Posterior cingulate gyrus (tissue), 11 donors: ENCODE measurements around the gene ZNF496.
"Not testable (repeated sequence)": the region's sequence is repeated elsewhere in the genome, so short reads cannot be mapped to it uniquely, and the experiment has no call there.

ENCODE experiments used
- DNase-seq, 10 donors: peaks; one replicate each; pipeline versions ENCODE4 v3.0.0 to v3.0.0-alpha.2; 2020 to 2021; ENCODE audit warnings: mixed read lengths in 3 of 10
- intact Hi-C: fragments of 100-400 bp; cut with DNase I; formaldehyde crosslinking; loops from one replicate; pipeline ENCODE4 v1.15.1; 2023

The ZNF496 gene

DNA sequence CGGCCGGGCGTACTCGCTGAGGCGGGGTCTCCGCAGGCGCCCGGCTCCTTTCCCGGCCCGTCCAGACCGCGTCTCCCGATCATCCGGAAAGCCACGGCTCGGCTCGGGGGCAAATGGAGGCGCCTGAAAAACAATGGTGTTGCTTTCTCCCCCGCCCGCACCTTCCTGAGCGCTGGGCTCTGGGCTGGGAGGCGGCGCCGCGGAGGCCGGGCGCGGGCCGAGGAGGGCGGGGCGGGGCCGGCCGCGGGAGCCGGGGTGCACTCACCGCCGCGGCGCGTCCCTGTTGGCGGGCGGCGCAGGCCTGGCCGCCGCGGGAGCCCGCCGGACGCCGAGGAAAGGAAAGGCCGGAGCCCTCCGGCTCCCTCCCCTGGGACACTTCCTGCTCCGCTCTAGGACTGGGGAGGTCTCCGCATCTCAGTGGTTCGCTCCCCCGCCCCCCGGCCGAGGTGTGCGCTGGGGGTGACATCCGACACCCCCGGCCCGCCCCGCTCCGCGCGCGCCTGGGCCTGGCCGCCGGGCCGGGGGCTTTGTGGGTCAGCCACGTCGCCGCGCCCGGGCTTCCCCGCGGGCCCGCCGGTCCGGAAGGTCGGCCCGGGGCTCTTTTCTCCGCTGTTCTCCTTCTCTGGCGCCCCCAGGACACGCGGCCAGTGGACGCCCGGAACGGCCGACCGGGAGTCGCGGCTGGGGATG is at the start of gene ZNF496:
Gene ZNF496, minus strand, starts transcription at position 343 of the 690 bp plus-strand sequence. CDS start 2,289 bp downstream, outside the sequence.
- peak; percentile 56 to 96 (median 68) for DNase-seq
- intact Hi-C loops = loop anchor here (2.0 to 10.0 kb wide), 2 partner anchors 121 to 227 kb away; partner anchors contain the start of gene ZNF669

DNA sequence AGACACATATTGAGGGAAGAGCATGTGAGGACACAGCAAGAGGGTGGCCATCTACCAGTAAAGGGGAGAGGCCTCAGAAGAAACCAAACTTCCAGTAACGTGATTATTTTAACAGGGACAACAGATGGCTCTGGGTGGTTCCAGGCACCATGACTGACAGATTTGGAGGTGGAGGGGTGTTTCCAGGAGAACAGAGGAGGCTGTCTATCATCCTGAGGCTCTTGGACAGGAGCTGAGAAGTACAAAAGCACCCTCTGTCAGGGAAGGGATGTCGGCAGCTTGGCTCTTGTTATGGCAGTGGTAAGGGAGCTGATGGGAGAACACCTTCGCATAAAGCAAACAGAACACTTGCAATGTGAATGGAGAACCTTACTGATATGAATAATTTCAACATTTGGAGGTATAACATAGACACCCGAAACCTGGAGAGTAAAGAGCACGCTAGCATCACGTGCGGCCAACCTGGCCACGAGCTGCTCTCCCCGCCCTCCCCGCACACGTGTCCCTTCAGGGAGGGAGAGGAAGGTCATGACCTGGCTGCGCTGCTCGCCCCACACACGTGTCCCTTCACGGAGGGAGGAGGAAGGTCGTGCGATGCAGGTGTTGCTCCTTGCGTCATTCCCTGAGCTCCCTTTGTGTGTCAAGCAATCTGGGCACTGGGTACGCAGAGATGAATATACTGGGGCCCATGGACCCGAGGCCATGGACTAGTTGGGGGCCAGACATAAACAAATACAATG is 46.8 kb upstream of the ZNF496 start:
- intact Hi-C loops = loop anchor here (10.0 kb wide), 1 partner anchor 196 kb away; no protein-coding TSS in a partner anchor
- DNase-seq = no peak

DNA sequence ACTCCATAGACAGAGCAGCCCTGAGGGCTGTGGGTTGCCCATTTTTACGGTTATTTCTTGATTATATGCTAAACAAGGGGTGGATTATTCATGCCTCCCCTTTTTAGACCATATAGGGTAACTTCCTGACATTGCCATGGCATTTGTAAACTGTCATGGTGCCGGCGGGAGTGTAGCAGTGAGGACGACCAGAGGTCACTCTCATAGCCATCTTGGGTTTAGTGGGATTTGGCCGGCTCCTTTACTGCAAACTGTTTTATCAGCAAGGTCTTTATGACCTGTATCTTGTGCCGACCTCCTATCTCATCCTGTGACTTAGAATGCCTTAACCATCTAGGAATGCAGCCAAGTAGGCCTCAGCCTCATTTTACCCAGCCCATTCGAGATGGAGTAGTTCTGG is 46.0 kb upstream of the ZNF496 start:
- DNase-seq = peak in 1 of 10 donors; percentile 16
- intact Hi-C loops = loop anchor here (10.0 kb wide), 1 partner anchor 197 kb away; no protein-coding TSS in a partner anchor

DNA sequence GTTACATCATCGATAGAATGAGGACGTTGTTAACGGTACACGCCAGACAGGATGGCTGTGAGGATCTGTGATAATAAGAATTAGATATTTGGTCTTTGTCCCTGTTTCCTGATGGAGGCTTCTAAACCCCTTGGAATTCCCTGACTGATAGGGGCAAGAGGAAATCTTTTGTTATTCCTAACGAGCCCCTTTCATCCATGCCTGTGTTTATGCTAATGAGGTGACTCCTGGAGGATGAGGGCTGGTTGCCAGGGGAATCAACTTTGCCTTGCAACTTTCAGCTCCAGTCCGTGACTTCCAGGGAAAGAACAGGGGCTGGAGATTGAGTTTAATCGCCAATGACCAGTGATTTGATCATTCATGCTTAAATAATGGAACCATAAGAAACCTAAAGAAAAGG is 45.0 kb upstream of the ZNF496 start:
- intact Hi-C loops = loop anchor here (10.0 kb wide), 1 partner anchor 198 kb away; no protein-coding TSS in a partner anchor
- peak in 1 of 10 donors; percentile 8 for DNase-seq

DNA sequence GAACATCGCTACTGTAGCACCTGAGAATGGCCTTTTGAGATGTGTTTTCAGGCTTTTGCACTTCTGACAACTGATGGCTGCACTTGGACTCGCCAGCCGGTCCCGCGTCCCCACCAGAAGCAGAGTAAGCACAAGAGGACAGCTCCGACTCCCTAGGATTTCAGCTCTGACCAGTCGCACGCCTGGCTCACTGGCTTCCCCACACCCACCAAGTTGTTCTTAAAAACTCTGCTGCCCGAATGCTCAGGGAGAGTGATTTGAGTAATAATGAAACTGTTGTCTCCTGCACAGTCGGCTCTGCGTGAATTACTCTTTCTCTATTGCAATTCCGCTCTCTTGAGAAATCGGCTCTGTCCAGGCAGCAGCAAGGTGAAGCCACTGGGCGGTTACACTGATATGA is 44.1 kb upstream of the ZNF496 start:
- DNase-seq = peak in 1 of 10 donors; percentile 27
- intact Hi-C loops = loop anchor here (10.0 kb wide), 1 partner anchor 199 kb away; no protein-coding TSS in a partner anchor

DNA sequence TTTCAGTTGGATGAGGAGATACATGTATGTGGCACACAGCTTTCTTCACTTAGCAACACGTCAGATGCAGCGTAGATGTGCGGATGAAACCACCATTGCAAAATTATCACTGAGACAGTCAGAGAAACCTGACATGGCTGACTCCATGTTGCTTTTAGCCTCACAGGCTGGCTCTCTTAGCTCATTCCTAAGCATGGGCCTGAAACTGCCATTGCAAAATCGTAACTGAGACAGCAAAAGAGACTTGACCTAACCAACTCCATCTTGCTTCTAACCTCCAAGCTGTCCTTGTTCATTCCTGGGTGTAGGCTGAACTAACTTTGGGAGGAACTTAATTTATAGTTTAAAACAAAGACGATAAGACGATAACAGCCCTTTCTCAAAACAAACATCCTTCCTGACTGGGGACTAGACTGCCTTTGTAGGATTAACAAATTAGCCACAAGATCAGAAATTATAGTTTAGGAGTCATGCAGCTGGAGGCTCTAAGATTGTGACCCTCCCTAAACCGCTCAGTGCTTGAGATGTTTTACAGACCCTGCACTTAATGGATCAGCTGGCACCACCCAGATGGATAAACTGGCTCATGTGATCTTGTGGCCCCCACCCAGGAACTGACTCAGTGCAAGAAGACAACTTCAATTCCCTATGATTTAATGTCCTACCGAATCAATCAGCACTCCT is 43.1 kb upstream of the ZNF496 start:
- peak in 1 of 10 donors; percentile 1 for DNase-seq
- intact Hi-C loops = loop anchor here (10.0 kb wide), 1 partner anchor 200 kb away; no protein-coding TSS in a partner anchor

DNA sequence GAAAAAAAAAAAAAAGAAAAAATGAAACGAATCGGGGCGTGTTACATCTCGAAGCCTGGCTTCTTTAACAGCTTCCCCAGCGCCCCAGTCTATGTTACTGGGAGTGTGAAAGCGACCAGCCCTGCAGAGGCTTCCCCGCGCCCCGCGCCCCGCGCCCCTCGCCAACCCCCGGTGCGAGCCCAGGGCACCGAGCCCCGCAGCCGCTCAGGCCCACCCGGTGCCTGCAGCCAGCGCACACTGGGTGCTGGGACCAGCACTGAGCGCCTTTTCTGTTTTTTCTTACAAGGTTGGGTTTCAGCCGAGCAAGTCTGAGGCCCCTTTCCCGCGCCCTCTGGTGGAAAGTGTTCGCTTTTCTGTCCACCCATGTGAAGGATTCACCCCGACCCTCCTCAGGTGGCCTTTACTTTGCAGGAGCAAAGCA is 42.1 kb upstream of the ZNF496 start:
- intact Hi-C loops = loop anchor here (10.0 kb wide), 1 partner anchor 201 kb away; no protein-coding TSS in a partner anchor
- DNase-seq = peak in 7 of 10 donors; percentile 16 to 89 (median 52)

DNA sequence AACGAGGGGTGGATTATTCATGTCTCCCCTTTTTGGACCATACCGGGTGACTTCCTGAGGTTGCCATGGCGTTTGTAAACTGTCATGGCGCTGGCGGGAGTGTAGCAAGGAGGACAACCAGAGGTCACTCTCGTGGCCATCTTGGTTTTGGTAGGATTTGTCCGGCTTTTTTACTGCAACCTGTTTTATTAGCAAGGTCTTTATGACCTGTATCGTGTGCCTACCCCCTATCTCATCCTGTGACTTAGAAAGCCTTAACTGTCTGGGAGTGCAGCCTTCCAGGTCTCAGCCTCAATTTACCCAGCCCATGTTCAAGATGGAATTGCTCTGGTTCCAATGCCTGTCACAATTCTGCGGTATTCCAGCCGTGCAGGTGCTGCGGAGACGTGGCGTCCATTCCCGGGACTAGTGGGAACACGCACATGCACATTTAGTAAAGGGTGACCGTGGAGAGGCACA is 40.2 kb upstream of the ZNF496 start:
- intact Hi-C loops = loop anchor here (1.0 to 10.0 kb wide), 2 partner anchors 115 to 203 kb away; no protein-coding TSS in a partner anchor
- peak in 1 of 10 donors; percentile 38 for DNase-seq

DNA sequence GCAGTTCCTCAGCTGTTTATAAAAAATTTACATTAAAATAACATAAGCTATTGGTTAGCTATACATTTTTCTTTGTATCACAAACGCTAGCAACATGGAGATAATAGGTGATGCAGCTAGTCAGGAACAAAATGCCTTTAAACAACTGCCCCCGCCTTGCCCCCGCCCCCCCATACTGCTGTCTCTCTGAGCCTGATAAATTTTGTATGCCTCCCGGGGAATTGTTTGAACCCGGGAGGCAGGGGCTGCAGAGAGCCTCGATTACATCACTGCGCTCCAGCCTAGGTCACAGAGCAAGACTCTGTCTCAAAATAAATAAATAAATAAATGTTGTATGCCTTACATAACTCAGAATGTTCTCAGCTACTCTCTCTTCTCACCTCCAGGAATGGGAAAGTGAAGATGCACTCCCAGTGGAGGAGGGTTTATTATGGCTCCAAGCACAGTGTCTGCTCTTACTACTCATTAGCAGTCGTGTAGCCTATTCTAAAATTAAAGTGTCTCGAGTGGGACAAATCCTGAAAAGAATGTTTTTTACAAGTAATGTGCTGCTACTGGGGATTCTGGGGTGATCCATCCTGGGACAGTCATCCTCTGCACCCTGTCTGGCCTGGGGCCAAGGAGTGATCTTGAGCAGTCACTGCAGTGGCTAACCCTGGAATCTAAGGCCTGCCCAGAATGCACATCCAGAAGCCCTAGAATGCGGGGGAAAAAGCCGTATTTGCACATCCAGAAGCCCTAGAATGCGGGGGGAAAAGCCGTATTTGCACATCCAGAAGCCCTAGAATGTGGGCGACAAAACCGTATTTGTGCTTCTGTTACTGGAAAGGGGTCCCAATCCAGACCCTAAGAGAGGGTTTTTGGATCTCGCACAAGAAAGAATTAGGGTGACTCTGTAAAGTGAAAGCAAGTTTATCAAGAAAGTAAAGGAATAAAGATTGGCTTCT is 39.4 kb upstream of the ZNF496 start:
- intact Hi-C loops = loop anchor here (10.0 kb wide), 1 partner anchor 204 kb away; no protein-coding TSS in a partner anchor

DNA sequence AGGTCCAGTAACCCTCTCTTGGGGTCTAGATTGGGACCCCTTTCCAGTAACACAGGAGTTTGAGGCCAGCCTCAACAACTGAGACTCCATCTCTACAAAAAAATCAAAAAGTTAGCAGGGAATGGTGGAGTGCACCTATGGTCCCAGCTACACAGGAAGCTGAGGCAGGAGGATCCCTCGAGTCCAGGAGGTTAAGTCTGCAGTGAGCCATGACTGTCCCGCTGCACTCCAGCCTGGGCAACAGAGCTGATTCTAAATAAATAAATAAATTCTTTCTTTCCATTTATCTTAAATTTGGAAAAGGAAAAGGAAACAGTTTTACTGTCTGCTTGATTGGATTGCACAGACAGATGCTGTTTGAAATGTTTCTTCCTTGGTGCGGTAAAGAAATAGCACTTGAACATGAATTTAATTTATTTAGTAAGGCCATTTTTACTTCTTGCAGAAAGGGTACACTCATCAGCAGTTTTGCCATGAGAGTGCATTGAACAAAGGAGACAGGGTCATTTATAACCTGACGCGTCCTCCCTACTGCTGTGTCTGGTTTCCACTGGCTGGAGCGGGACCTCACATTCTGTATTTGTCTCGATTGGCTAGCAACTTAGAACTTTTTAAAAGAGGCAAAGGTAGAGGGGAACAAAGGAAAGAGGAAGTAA is 37.0 kb upstream of the ZNF496 start:
- peak in 1 of 10 donors; percentile 65 for DNase-seq
- intact Hi-C loops = no loop called here

More for the DNA sequence above, 39.4 kb upstream of the ZNF496 start:
- DNase-seq = peak in 4 of 10 donors; percentile 28 to 71 (median 42)

DNA sequence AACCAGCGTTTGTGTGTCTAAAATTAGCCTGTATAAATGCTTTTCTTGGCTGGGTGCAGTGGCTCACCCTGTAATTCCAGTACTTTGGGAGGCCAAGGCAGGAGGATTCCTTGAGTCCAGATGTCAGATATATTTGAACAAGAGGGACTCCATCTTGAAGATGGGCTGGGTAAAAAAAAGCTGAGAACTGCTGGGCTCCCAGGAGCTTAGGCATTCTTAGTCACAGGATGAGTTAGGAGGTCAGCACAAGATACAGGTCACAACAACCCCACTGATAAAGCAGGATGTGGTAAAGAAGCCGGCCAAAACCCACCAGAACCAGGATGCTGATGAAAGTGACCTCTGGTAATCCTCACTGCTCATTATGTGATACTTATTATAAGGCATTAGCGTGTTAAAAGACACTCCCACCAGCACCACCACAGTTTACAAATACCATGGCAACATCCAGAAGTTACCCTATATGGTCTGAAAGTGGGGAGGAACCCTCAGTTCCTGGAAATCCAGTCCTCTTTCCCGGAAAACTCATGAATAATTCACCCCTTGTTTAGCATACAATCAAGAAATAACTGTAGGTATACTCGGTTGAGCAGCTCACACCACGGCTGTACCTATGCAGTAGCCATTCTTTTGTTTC is 36.2 kb upstream of the ZNF496 start:
- DNase-seq = peak in 1 of 10 donors; percentile 3
- intact Hi-C loops = no loop called here

DNA sequence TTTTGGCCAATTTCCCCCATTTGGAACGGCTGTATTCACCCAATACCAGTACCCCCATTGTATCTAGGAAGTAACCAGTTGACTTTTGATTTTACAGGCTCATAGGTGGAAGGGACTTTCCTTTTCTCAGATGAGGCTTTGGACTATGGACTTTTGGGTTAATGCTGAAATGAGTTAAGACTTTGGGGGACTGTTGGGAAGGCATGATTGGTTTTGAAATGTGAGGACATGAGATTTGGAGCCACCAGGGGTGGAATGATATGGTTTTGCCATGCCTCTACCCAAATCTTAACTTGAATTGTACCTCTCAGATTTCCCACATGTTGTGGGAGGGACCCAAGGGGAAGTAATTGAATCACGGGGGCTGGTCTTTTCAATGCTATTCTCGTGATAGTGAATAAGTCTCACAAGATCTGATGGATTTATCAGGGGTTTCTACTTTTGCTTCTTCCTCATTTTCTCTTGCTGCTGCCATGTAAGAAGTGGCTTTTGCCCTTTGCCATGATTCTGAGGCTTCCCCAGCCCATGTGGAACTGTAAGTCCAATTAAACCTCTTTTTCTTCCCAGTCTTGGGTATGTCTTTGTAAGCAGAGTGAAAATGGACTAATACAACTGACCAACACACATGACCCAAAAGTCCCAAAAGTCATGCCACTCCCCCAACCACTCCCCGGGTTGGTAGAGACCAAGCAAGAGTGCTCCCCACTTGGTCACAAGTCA is 35.4 kb upstream of the ZNF496 start:
- DNase-seq = peak in 1 of 10 donors; percentile 8
- intact Hi-C loops = no loop called here

DNA sequence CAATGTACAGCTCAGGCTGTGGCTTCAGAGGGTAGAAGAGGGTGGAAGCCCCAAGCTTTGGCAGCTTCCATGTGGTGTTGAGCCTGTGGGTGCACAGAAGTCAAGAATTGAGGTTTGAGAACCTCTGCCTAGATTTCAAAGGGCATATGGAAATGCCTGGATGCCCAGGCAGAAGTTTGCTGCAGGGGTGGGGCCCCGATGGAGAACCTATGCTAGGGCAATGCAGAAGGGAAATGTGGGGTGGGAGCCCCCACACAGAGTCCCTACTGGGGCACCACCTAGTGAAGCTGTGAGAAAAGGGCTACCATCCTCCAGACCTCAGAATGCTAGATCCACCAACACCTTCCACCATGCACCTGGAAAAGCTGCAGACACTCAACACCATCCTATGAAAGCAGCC is 34.7 kb upstream of the ZNF496 start:
- intact Hi-C loops = not testable (repeated sequence)
- DNase-seq = peak in 1 of 10 donors; percentile 16

DNA sequence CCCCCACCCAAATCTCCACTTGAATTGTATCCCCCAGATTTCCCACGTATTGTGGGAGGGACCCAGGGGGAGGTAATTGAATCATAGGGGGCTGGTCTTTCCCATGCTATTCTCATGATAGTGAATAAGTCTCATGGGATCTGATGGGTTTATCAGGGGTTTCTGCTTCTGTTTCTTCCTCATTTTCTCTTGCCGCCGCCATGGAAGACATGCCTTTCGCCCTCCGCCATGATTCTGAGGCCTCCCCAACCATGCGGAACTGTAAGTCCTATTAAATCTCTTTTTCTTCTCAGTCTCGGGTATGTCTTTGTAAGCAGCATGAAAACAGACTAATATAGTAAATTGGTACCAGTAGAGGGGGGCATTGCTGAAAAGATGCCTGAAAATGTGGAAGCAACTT is 33.4 kb upstream of the ZNF496 start:
- DNase-seq = peak in 1 of 10 donors; percentile 2
- intact Hi-C loops = no loop called here

DNA sequence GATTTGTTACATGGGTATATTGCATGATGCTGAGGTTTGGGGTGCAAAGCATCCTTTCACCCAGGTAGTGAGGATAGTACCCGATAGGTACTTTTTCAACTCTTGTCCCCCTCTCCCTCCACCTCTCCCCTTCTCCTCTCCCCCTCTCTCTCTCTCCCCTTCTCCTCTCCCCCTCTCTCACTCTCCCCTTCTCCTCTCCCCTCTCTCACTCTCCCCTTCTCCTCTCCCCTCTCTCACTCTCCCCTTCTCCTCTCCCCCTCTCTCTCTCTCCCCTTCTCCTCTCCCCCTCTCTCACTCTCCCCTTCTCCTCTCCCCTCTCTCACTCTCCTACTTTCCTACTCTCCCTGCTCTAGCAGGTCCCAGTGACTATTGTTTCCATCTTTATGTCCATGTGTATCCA is 31.3 kb upstream of the ZNF496 start:
- DNase-seq, intact Hi-C loops: not testable (repeated sequence)

DNA sequence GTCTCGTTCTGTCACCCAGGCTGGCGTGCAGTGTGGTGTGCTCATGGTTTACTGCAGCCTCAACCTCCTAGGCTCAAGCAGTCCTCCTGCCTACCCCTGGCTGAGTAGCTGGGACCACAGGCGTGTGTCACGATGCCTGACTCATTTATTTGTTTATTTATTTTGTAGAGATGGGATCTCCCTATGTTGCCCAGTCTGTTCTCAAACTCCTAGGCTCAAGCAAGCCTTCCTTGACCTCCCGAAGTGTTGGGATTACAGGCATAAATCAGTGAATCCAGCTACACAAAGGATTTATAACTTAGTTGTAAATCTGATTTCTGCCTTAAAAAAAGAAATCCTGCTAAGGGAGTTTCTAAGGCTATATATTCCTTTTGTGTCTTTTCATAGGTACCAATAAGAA is 30.5 kb upstream of the ZNF496 start:
- intact Hi-C loops = no loop called here
- no peak for DNase-seq

DNA sequence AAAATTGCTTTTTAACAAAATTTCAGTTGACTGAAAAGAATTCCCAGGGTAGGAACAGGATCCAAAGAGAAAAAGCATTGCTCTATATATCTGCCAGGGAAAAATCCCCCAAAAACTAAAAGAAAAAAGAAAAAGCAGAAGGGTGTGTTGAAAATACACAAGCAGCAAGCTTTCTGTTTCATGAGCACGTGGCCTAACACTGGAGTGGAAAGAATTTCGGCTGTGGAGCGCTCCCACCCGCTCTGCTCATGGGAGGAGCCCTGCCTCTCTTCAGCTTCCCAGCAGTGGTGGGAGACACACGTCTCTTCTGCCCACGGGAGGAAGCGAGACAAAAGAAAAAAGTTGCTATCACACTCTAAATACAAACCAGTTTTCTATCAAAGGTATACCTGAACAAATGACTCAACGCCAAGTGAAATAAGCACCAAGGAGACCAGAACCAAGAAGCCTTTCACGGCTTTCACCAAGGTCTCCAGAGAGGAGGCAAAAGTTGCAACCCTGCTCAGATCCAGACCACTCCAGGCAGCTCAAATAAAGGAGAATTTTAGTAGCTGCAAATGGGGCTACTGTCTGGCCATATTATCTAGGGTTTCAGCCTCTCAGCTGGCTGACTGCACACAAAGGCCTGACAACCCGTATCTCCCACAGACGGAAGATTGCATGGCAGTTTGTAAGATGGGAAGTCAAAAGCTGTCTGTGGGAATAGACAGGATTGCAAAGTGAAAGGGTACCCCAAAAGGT is 29.5 kb upstream of the ZNF496 start:
- DNase-seq = peak in 5 of 10 donors; percentile 28 to 90 (median 77)
- intact Hi-C loops = no loop called here
